GM10266 (cell line): Measurements from ENCODE around the gene ACSF2.

Experiments used
- DNase-seq: peaks from one replicate; pipeline ENCODE4 v3.0.0; 2012; ENCODE audit errors: extremely low spot score
- TF ChIP-seq, protein P1 (sequence below): IDR thresholded peaks from 2 replicates; pipeline ENCODE4 v1.5.1; 2012; ENCODE audit warnings: mild to moderate bottlenecking, low read depth; ENCODE audit not compliant: control insufficient read depth, insufficient read depth; ENCODE audit errors: missing control alignments

The ACSF2 gene

DNA sequence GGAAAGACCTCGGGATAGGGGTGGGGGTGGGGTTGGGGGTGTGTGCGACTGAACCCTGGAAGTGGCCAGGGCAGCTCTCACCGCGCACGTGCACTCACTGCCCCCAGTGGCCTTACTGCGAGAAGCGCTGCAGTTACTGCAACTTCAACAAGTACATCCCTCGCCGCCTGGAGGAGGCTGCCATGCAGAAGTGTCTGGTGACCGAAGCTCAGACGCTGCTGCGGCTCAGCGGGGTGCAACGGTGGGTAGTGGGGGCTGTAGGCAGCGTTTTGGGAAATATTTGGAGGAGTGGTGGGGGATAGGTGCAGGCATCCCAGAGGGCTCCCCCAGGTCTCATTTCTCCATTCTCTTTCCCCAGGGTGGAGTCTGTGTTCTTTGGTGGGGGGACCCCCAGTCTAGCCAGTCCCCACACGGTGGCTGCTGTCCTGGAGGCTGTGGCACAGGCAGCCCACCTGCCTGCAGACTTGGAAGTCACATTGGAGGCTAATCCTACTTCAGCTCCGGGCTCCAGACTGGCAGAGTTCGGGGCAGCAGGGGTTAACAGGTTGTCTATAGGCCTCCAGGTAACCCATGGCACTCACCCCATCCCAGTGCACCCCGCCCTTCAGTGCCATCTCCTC, 53.6 kb downstream of the ACSF2 start:
- DNase-seq: peak; percentile 83
- TF ChIP-seq, protein P1, sequence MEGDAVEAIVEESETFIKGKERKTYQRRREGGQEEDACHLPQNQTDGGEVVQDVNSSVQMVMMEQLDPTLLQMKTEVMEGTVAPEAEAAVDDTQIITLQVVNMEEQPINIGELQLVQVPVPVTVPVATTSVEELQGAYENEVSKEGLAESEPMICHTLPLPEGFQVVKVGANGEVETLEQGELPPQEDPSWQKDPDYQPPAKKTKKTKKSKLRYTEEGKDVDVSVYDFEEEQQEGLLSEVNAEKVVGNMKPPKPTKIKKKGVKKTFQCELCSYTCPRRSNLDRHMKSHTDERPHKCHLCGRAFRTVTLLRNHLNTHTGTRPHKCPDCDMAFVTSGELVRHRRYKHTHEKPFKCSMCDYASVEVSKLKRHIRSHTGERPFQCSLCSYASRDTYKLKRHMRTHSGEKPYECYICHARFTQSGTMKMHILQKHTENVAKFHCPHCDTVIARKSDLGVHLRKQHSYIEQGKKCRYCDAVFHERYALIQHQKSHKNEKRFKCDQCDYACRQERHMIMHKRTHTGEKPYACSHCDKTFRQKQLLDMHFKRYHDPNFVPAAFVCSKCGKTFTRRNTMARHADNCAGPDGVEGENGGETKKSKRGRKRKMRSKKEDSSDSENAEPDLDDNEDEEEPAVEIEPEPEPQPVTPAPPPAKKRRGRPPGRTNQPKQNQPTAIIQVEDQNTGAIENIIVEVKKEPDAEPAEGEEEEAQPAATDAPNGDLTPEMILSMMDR: peak; percentile 71

DNA sequence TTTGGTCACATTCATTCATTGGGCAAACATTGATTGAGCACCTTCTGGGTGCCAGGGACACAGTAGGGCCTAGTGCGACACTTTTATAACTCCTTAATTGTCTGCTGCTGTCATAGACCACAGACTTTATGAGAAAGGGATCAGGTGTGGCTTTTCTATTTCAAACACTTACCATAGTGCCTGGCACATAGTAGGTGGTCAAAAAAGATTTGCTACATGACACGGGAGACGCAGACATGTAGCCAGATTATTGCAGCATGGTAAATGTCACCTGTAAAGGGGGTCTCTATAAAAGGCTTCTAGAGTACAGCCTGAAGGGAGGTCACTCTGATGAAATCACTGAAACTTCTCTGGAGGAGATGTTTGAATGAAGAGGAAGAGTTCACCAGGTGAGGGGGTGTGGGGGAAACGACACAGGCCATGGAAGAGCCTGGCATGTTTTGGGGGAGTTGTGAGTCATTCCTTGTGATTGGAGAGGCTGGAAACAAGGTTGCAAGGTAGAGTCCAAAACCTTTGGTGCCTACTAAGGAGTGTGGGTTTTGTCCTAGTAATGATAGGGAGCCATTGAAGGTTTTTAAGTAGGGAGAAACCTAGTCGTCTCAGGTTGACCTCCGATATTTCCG, 54.2 kb downstream of the ACSF2 start:
- DNase-seq: no peak
- TF ChIP-seq, protein P1: no peak

DNA sequence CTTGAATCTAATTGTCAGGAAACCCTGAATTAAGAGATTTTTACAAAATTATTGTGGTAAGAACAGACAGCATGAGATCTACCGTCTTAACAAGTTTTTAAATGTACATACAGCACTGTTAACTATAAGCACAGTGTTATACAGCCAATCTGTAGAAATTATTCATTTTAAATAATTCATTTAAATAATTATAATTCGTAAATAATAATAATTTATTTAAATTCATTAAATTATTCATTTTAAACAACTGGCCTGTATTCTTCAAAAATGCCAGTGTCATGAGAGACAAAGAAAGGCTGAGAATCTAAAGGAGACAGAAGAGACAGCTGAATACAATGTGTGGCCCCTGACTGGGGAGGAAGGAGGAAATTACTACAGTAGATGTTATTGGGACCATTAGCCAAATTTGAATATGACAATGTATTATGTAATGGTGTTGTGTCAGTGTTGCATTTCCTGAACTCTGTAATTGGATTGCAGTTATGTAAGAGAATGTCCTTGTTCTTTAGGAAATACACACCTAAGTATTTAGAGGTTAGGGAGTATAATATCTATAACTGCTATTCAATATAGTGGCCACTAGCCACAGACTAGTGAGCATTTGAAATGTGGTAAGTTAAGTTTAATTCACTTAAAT, 55.0 kb downstream of the ACSF2 start:
- no peak for DNase-seq
- TF ChIP-seq, protein P1: no peak

DNA sequence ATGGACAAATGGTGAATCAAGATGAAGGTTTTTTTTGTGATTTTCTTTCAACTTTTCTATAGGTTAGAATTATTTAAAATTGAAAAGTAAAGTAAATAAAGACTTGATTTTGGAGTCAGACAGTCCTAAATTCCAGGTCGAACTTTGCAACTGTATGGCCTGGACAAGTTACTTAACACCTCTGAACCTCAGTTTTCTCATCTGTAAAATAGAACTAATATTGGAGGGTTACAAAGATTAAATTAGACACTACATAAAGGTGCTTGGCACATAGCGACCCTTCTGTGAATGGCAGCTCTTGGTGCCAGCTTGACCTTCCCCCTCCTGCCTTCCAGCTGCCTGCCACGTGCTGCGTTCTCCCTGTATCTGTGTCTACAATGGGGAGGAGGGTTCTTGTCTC, 55.6 kb downstream of the ACSF2 start:
- TF ChIP-seq, protein P1: no peak
- DNase-seq: no peak

DNA sequence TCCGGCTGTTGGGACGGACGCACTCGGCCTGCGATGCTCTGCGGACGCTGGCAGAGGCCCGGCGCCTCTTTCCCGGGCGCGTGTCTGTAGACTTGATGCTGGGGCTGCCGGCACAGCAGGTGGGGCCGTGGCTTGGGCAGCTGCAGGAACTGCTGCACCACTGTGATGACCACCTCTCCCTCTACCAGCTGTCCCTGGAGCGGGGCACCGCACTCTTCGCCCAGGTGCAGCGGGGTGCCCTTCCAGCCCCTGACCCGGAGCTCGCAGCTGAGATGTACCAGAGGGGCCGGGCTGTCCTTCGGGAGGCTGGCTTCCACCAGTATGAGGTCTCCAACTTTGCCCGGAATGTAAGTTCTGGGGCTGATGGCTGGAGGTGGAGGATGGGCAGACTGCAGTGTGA, 56.1 kb downstream of the ACSF2 start:
- no peak for DNase-seq

DNA sequence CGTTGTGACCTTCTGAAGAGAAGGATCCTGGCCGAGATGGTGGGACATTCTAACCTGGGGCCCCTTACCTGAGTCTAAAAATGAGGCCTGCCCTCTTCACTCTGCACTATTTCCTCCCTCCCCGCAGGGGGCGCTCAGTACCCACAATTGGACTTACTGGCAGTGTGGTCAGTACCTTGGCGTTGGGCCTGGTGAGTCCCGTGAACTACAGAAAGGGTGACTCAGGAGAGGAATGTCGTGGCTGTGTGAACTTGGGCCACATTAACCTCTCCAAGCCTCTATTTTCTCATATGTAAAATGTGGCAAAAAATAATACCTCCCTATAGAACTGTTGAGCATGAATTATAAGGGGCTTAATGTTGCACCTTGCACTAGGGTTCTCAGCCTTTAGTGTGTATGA, 56.5 kb downstream of the ACSF2 start:
- TF ChIP-seq, protein P1: peak; percentile 96
- DNase-seq: peak; percentile 81

More for the DNA sequence above, 56.1 kb downstream of the ACSF2 start:
- TF ChIP-seq, protein P1: no peak

DNA sequence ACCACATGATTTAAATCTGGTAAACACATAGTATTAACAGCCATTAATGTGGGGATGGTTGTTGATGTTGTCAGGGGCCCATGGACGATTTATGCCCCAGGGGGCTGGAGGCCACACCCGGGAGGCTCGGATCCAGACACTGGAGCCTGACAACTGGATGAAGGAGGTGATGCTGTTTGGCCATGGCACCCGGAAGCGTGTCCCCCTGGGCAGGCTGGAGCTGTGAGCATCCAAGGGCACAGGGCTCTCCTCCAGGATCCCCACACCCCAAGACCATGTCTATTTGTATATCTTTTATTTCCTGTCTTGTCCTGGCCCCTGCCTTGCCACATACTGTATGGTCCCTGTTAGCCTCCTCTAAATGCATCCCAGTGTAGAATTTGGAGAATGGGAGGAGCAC, 57.2 kb downstream of the ACSF2 start:
- DNase-seq: no peak
- TF ChIP-seq, protein P1: no peak
